Kidney (tissue), 14 donors: ENCODE data around the gene MAML1. TPM values are rescaled to one million over a fixed set of nuclear protein-coding genes. Genes with fewer than 3 reads are reported as not detected.

Source experiments
- DNase-seq, 5 donors: peaks; one replicate each; pipeline ENCODE4 v3.0.0-alpha.2; 2013 to 2020
- FAIRE-seq: peaks from 2 replicates; lab custom pipeline; 2012; peaks lifted over from hg19 to GRCh38; lab: Jason Lieb, UNC
- H3K27ac ChIP-seq, 2 donors: one replicate each; pipeline ENCODE4 v1.7.0; 2013; ENCODE audit warnings: low read depth in 2 of 2, low read length in 2 of 2, inconsistent platforms in 1 of 2
- H3K27me3 ChIP-seq: one replicate; pipeline ENCODE4 v1.7.1; 2013; ENCODE audit warnings: low read length, inconsistent platforms; ENCODE audit not compliant: control insufficient read depth, insufficient read depth
- H3K36me3 ChIP-seq, 3 donors: one replicate each; pipeline versions ENCODE4 v1.7.0 to v1.7.1; 2013; ENCODE audit warnings: low read length in 3 of 3, control low read depth in 1 of 3, inconsistent platforms in 1 of 3; ENCODE audit not compliant: insufficient read depth in 3 of 3, control insufficient read depth in 2 of 3
- H3K4me1 ChIP-seq, 3 donors: one replicate each; pipeline versions ENCODE4 v1.7.0 to v1.7.1; 2013; ENCODE audit warnings: low read length in 3 of 3, inconsistent platforms in 1 of 3, low read depth in 1 of 3; ENCODE audit not compliant: control insufficient read depth in 2 of 3, insufficient read depth in 2 of 3
- H3K4me3 ChIP-seq, 3 donors: one replicate each; pipeline versions ENCODE4 v1.7.0 to v1.8.1; 2013; ENCODE audit warnings: low read length in 3 of 3, control low read depth in 1 of 3, inconsistent platforms in 1 of 3
- H3K9ac ChIP-seq, 3 donors: one replicate each; pipeline versions ENCODE4 v1.7.0 to v1.7.1; 2013; ENCODE audit warnings: low read length in 3 of 3, control low read depth in 1 of 3, inconsistent platforms in 1 of 3
- H3K9me3 ChIP-seq, 3 donors: one replicate each; pipeline versions ENCODE4 v1.7.0 to v1.7.1; 2013; ENCODE audit warnings: low read length in 3 of 3, control low read depth in 1 of 3, inconsistent platforms in 1 of 3; ENCODE audit not compliant: control insufficient read depth in 2 of 3, insufficient read depth in 1 of 3
- CTCF ChIP-seq: IDR thresholded peaks from 3 replicates; pipeline ENCODE4 v1.5.1; 2012; ENCODE audit warnings: mild to moderate bottlenecking, moderate library complexity, borderline replicate concordance; ENCODE audit not compliant: insufficient read depth; ENCODE audit errors: extremely low read depth
- intact Hi-C: fragments of 100-400 bp; cut with DNase I; formaldehyde crosslinking; loops from one replicate; pipeline ENCODE4 v1.11.1; 2022
- polyA plus RNA-seq: library from polyadenylated mRNA; stranded (reverse); fragments of 350-450 nt; fragmentation: Illumina TruSeq; extraction: RNeasy Lipid Tissue Mini Kit (QIAGEN cat#74804); gene quantifications from one replicate; pipeline ENCODE4 v1.2.3, GENCODE V29; 2014; ENCODE audit warnings: low read depth, low replicate concordance; ENCODE audit not compliant: insufficient read depth
- total RNA-seq: library from RNA; stranded (reverse); fragmentation: NEBNext Ultra II Directional; extraction: Animal tissue kit (Norgen Biotek cat#: 25700); gene quantifications from one replicate; pipeline ENCODE4 v1.2.1, GENCODE V29; 2021
- donor health status: control.
- donor health status: control.
- donor health status: control.
- donor health status: control.
- donor health status: control.
- donor health status: DM: yes; HTN: yes; CAD: no.
- donor health status: Normal renal cell carcinoma (clear cell type).

Gene MAML1
- total and polyA plus RNA-seq, 2 donors from 2014 or later: 5.3 to 26.8 TPM

GRCh38 chr5:179818746-179819295 is 86.2 kb downstream of the MAML1 start:
- DNase-seq (peak; percentile 84 to 99 (median 93)), FAIRE-seq (no peak)
- intact Hi-C loops: no loop called here
- Histone ChIP-seq H3K27ac (peak overlapping the region; percentile 99 to 100), H3K4me3 (peak overlapping the region in 1 of 3 donors; percentile 77), H3K36me3 (peaks cover 0 to 5% (median 3%) of the 10 kb centered on the region in 3 donors), H3K27me3 (no peaks in the 10 kb centered on the region), H3K9me3 (no peaks in the 10 kb centered on the region), H3K4me1 (peaks cover 0 to 40% (median 35%) of the 10 kb centered on the region in 3 donors), H3K9ac (peak overlapping the region in 1 of 3 donors; percentile 98)
- TF ChIP-seq CTCF: no peak

GRCh38 chr5:179819296-179820126 is 86.9 kb downstream of the MAML1 start:
- DNase-seq: peak; percentile 65 to 94 (median 75)
- Histone ChIP-seq H3K27me3 (no peaks in the 10 kb centered on the region), H3K36me3 (peaks cover under 1 to 12% (median 8%) of the 10 kb centered on the region in 3 donors), H3K4me3 (peak overlapping the region in 2 of 3 donors; percentile 71 to 77), H3K27ac (peak overlapping the region; percentile 99 to 100), H3K9ac (peak overlapping the region in 2 of 3 donors; percentile 74 to 98), H3K9me3 (no peaks in the 10 kb centered on the region), H3K4me1 (peaks cover 0 to 46% (median 38%) of the 10 kb centered on the region in 3 donors)
- no peak for TF ChIP-seq CTCF
- no peak for FAIRE-seq
- intact Hi-C loops: no loop called here

- Histone ChIP-seq H3K9ac (peak overlapping the region in 2 of 3 donors; percentile 74 to 98), H3K36me3 (peaks cover 3 to 18% (median 9%) of the 10 kb centered on the region in 3 donors), H3K27ac (peak overlapping the region; percentile 99 to 100), H3K4me3 (peak overlapping the region in 2 of 3 donors; percentile 71 to 77), H3K4me1 (peaks cover 0 to 48% (median 44%) of the 10 kb centered on the region in 3 donors), H3K9me3 (no peaks in the 10 kb centered on the region), H3K27me3 (no peaks in the 10 kb centered on the region)
- TF ChIP-seq CTCF: no peak
- no peak for FAIRE-seq
- no peak for DNase-seq
- intact Hi-C loops: no loop called here
Measured at GRCh38 chr5:179820127-179820482, 87.5 kb downstream of the MAML1 start.
